ENCODE results near the gene DERL3.

DERL3 gene

DNA sequence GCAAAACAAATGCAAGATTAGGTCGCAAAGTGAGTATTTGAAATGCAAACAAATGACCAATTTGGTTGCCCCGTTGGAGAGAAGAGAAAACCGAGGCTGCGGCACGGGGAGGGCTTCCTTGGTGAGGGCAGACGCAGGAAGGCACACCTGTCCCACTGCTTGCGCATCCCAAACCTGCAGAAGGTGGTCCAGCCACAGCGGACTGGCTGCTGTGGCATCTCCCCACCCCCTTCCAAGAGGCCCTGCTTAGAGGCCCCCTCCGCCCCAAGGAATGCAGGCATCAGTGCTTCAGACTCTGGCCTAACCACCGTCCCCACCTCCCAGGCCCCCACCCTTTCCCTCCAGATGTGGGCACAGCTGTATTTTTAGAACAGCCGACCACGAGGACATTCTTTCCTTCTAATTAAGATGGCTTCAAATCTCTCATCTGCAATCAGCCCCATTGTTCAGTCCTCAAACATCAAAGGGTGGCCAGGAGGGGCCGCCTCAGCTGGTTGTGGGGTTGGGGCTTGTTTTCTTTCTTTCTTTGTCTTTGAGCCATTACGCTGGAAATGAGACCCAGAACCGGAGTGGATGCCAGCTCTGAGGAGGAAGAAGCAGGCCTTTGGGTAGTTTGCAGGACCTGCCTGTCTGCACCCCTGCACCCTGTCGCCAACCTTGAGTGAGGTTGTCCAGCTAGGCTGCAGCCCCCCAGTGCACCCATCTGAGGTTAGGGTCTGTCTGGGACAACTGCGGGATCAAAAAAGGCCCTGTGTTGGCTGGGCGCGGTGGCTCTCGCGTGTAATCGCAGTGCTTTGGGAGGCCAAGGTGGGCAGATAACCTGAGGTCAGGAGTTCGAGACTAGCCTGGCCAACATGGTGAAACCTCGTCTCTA, 9.4 kb upstream of the DERL3 start:
- no peak overlapping the region for H3K4ac ChIP-seq (ENCODE audit: low read length)
- no peak overlapping the region for H3K23ac ChIP-seq (ENCODE audit: low read depth, low read length, poor library complexity)
- H3K18ac ChIP-seq (ENCODE audit: low read length), result peak overlapping the region; percentile 74
- peak overlapping the region; percentile 53 for H2AFZ ChIP-seq (ENCODE audit: low read length)
- H2BK15ac ChIP-seq (ENCODE audit: low read length), result peak overlapping the region; percentile 95
- H3K79me1 ChIP-seq (ENCODE audit: low read depth, low read length), result no peaks in the 10 kb centered on the region
- H3K27ac ChIP-seq (replicated peaks; ENCODE audit: low read length), result no peak overlapping the region
- no CpG with 5 or more reads among the region's 24 CpGs for WGBS, 2 donors (ENCODE audit: extremely low coverage in 2 of 2, insufficient read length in 2 of 2, insufficient replicate concordance in 1 of 2)
- peaks cover 14 to 30% of the 10 kb centered on the region in 2 donors for H3K4me1 ChIP-seq (ENCODE audit: control insufficient read depth in 2 of 2, insufficient read depth in 1 of 2, low read depth in 1 of 2, low read length in 2 of 2)
- no peaks in the 10 kb centered on the region for H3K36me3 ChIP-seq (replicated peaks in 1 of 2; ENCODE audit: control insufficient read depth in 2 of 2, insufficient read depth in 2 of 2, low read length in 2 of 2)
- no peak overlapping the region for H4K91ac ChIP-seq (ENCODE audit: low read depth, low read length, poor library complexity)
- H2BK5ac ChIP-seq (ENCODE audit: low read length), result peak overlapping the region; percentile 97
- no peaks in the 10 kb centered on the region for H3K9me3 ChIP-seq (replicated peaks in 1 of 2; ENCODE audit: control insufficient read depth in 2 of 2, insufficient read depth in 1 of 2, low read depth in 1 of 2, low read length in 2 of 2)
- H3K4me2 ChIP-seq (ENCODE audit: insufficient read depth, low read length, poor library complexity, severe bottlenecking), result no peak overlapping the region
- no peak for DNase-seq (ENCODE audit: low spot score)
- peak overlapping the region; percentile 84 for H2AK5ac ChIP-seq (ENCODE audit: low read depth, low read length)
- peak overlapping the region; percentile 94 for H2BK12ac ChIP-seq (ENCODE audit: low read length)
- H4K8ac ChIP-seq (ENCODE audit: low read depth, low read length), result no peak overlapping the region
- no peak overlapping the region for H2BK120ac ChIP-seq (ENCODE audit: low read depth, low read length)
- H3K9ac ChIP-seq (ENCODE audit: low read depth, low read length, poor library complexity), result no peak overlapping the region
- peaks cover 0 to 4% (median 0%) of the 10 kb centered on the region in 3 experiments for H3K27me3 ChIP-seq (ENCODE audit: control insufficient read depth in 3 of 3, insufficient read depth in 3 of 3, low read depth in 1 of 3, low read length in 3 of 3)
- peak overlapping the region; percentile 92 for H3K14ac ChIP-seq (ENCODE audit: low read length)
- H3K4me3 ChIP-seq (ENCODE audit: low read length in 2 of 2), result no peak overlapping the region

DNA sequence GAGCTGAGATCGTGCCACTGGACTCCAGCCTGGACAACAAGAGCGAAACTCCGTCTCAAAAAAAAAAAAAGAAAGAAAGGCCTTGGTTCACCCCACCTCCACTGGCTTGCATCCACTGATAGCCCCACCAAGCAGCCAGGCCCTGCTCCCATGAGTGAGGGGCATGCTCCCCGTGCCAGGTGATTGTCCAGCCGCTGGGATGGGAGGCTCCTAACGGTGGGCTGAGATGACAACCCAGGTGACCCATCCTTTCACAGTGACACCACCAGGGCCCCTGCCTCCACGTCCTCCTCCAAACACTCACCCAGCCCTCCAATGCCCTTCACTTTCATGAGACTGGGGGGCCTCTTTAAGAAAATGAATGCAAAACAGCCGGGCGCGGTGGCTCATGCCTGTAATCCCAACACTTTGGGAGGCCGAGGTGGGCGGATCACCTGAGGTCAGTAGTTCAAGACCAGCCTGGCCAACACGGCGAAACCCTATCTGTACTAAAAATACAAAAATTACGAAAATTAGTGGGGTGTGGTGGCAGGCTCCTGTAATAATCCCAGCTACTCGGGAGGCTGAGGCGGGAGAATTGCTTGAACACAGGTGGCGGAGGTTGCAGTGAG, 8.6 kb upstream of the DERL3 start:
- Histone ChIP-seq H3K27me3 (ENCODE audit: control insufficient read depth in 3 of 3, insufficient read depth in 3 of 3, low read depth in 1 of 3, low read length in 3 of 3) (peaks cover 0 to 4% (median 0%) of the 10 kb centered on the region in 3 experiments), H3K23ac (ENCODE audit: low read depth, low read length, poor library complexity) (no peak overlapping the region), H3K27ac (replicated peaks; ENCODE audit: low read length) (no peak overlapping the region), H2BK12ac (ENCODE audit: low read length) (peak overlapping the region; percentile 75), H3K9ac (ENCODE audit: low read depth, low read length, poor library complexity) (peak overlapping the region; percentile 18), H4K8ac (ENCODE audit: low read depth, low read length) (no peak overlapping the region), H3K4me1 (ENCODE audit: control insufficient read depth in 2 of 2, insufficient read depth in 1 of 2, low read depth in 1 of 2, low read length in 2 of 2) (peaks cover 17 to 34% of the 10 kb centered on the region in 2 donors), H3K79me1 (ENCODE audit: low read depth, low read length) (no peaks in the 10 kb centered on the region), H2AK5ac (ENCODE audit: low read depth, low read length) (peak overlapping the region; percentile 84), H3K18ac (ENCODE audit: low read length) (no peak overlapping the region), H3K4me3 (ENCODE audit: low read length in 2 of 2) (no peak overlapping the region), H3K36me3 (replicated peaks in 1 of 2; ENCODE audit: control insufficient read depth in 2 of 2, insufficient read depth in 2 of 2, low read length in 2 of 2) (no peaks in the 10 kb centered on the region), H2AFZ (ENCODE audit: low read length) (no peak overlapping the region), H2BK5ac (ENCODE audit: low read length) (peak overlapping the region; percentile 33), H3K4me2 (ENCODE audit: insufficient read depth, low read length, poor library complexity, severe bottlenecking) (no peak overlapping the region), H4K91ac (ENCODE audit: low read depth, low read length, poor library complexity) (no peak overlapping the region), H3K4ac (ENCODE audit: low read length) (no peak overlapping the region), H3K9me3 (replicated peaks in 1 of 2; ENCODE audit: control insufficient read depth in 2 of 2, insufficient read depth in 1 of 2, low read depth in 1 of 2, low read length in 2 of 2) (no peaks in the 10 kb centered on the region), H3K14ac (ENCODE audit: low read length) (no peak overlapping the region), H2BK15ac (ENCODE audit: low read length) (no peak overlapping the region), H2BK120ac (ENCODE audit: low read depth, low read length) (no peak overlapping the region)
- DNase-seq (ENCODE audit: low spot score), result no peak
- whole genome bisulfite sequencing, 2 donors (ENCODE audit: extremely low coverage in 2 of 2, insufficient read length in 2 of 2, insufficient replicate concordance in 1 of 2), result no CpG with 5 or more reads among the region's 18 CpGs

GRCh38 chr22:23846081-23846469, 7.3 kb upstream of the DERL3 start:
- Histone ChIP-seq H3K36me3 (replicated peaks in 1 of 2; ENCODE audit: control insufficient read depth in 2 of 2, insufficient read depth in 2 of 2, low read length in 2 of 2) (no peaks in the 10 kb centered on the region), H3K9me3 (replicated peaks in 1 of 2; ENCODE audit: control insufficient read depth in 2 of 2, insufficient read depth in 1 of 2, low read depth in 1 of 2, low read length in 2 of 2) (no peaks in the 10 kb centered on the region), H3K27ac (replicated peaks; ENCODE audit: low read length) (no peak overlapping the region), H4K91ac (ENCODE audit: low read depth, low read length, poor library complexity) (no peak overlapping the region), H2BK5ac (ENCODE audit: low read length) (peak overlapping the region; percentile 33), H3K23ac (ENCODE audit: low read depth, low read length, poor library complexity) (no peak overlapping the region), H3K18ac (ENCODE audit: low read length) (peak overlapping the region; percentile 63), H2AFZ (ENCODE audit: low read length) (peak overlapping the region; percentile 88), H3K27me3 (ENCODE audit: control insufficient read depth in 3 of 3, insufficient read depth in 3 of 3, low read depth in 1 of 3, low read length in 3 of 3) (peaks cover 0 to 2% (median 0%) of the 10 kb centered on the region in 3 experiments), H4K8ac (ENCODE audit: low read depth, low read length) (no peak overlapping the region), H2BK15ac (ENCODE audit: low read length) (peak overlapping the region; percentile 96), H2BK12ac (ENCODE audit: low read length) (peak overlapping the region; percentile 65), H3K9ac (ENCODE audit: low read depth, low read length, poor library complexity) (no peak overlapping the region), H3K4me1 (ENCODE audit: control insufficient read depth in 2 of 2, insufficient read depth in 1 of 2, low read depth in 1 of 2, low read length in 2 of 2) (peaks cover 25 to 38% of the 10 kb centered on the region in 2 donors), H2BK120ac (ENCODE audit: low read depth, low read length) (no peak overlapping the region), H3K4ac (ENCODE audit: low read length) (no peak overlapping the region), H3K4me2 (ENCODE audit: insufficient read depth, low read length, poor library complexity, severe bottlenecking) (no peak overlapping the region), H3K79me1 (ENCODE audit: low read depth, low read length) (no peaks in the 10 kb centered on the region), H2AK5ac (ENCODE audit: low read depth, low read length) (peak overlapping the region; percentile 82), H3K4me3 (ENCODE audit: low read length in 2 of 2) (no peak overlapping the region), H3K14ac (ENCODE audit: low read length) (no peak overlapping the region)
- no peak for DNase-seq (ENCODE audit: low spot score)
- no CpG with 5 or more reads among the region's 7 CpGs for WGBS, 2 donors (ENCODE audit: extremely low coverage in 2 of 2, insufficient read length in 2 of 2, insufficient replicate concordance in 1 of 2)

Data from neuronal stem cell (in vitro differentiated cells).